Activated CD4-positive, alpha-beta memory T cell treated with anti-CD3 and anti-CD28 coated beads, Interleukin-2, amount 10 ng/mL, durations not matched to agents 7 days and 5 days (primary cell): ENCODE results near the gene PREX1. TPM values are rescaled to one million over a fixed set of nuclear protein-coding genes. Genes with fewer than 3 reads are reported as not detected.
"Not testable (repeated sequence)": the region's sequence is repeated elsewhere in the genome, so short reads cannot be mapped to it uniquely, and the experiment has no call there.

Source experiments
- CTCF ChIA-PET: fragments of 350-600 bp; sonication (Branson Sonifier 250); formaldehyde crosslinking; loops from one replicate; lab custom pipeline; 2021; ENCODE audit warnings: antibody characterized with exemption, inconsistent platforms; lab: Charles Lee
- POLR2A ChIA-PET: fragments of 350-600 bp; sonication (Branson Sonifier 250); formaldehyde crosslinking; loops from one replicate; lab custom pipeline; 2021; ENCODE audit warnings: antibody characterized with exemption; lab: Charles Lee
- DNase-seq: peaks from one replicate; pipeline ENCODE4 v3.0.0-alpha.2; 2020
- H3K27ac Mint-ChIP-seq: one replicate; pipeline ENCODE4 v1.8.0; 2021; ENCODE audit warnings: mild to moderate bottlenecking, mixed read lengths
- H3K27me3 Mint-ChIP-seq: one replicate; pipeline ENCODE4 v1.8.0; 2021; ENCODE audit warnings: mixed read lengths
- H3K36me3 Mint-ChIP-seq: one replicate; pipeline ENCODE4 v1.8.0; 2021; ENCODE audit warnings: low read depth, mixed read lengths
- H3K4me1 Mint-ChIP-seq: one replicate; pipeline ENCODE4 v1.8.0; 2021; ENCODE audit warnings: mixed read lengths
- H3K4me3 Mint-ChIP-seq: one replicate; pipeline ENCODE4 v1.8.0; 2021; ENCODE audit warnings: mild to moderate bottlenecking, mixed read lengths
- H3K9me3 Mint-ChIP-seq: one replicate; pipeline ENCODE4 v1.8.0; 2021; ENCODE audit warnings: mixed read lengths
- total RNA-seq, 2 experiments: library from RNA; stranded (reverse); gene quantifications; one replicate each; pipeline ENCODE4 v1.2.3, GENCODE V29; 2021

PREX1 gene
- total RNA-seq, 2 experiments from 2014 or later, result 158 to 160 TPM

DNA sequence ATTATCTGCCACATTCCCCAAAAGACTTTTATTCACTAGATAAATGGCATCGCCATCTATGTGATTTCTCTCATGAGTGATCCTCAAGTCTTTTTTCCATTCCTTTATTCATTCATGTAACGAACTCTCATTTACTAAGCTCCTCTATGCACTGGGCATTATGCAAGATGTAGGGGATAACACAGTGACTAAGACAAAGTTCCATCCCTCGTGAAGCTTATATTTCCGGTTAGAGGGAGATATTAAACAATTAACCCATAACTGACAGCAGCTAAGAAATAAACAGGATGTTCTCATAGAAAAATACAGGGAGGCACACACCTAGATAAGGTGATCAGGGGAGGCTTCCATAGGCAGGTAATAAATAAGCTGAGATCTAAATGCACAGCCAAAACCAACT lies 17.2 kb upstream of the PREX1 start:
- ChIA-PET POLR2A (no interaction called here), CTCF (interaction anchor here (1.4 kb wide), 1 partner anchor 33 kb away, joined by 3 read pairs; no protein-coding TSS in a partner anchor)
- no peak overlapping the region for H3K27ac Mint-ChIP-seq

DNA sequence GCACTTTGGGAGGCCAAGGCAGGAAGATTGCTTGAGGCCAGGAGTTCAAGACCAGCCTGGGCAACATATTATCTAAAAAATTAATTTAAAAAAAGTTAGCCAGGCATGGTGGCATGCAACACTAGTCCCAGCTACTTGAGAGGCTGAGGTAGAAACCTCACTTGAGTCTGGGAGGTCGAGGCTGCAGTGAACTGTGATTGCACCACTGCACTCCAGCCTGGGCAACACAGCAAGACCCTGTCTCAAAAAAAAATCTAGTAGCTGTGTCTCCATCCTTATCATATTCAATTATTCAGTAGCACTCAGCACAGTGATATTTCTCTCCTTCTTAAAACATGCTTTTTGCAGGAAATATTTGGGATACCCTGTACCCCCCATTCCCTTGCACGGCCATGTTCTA lies 16.1 kb upstream of the PREX1 start:
- H3K4me1 Mint-ChIP-seq, CTCF ChIA-PET, DNase-seq, POLR2A ChIA-PET, H3K27me3 Mint-ChIP-seq, H3K9me3 Mint-ChIP-seq, H3K36me3 Mint-ChIP-seq, H3K4me3 Mint-ChIP-seq, H3K27ac Mint-ChIP-seq: not testable (repeated sequence)

More for the DNA sequence above, 17.2 kb upstream of the PREX1 start:
- peaks cover 7% of the 10 kb centered on the region for H3K27me3 Mint-ChIP-seq
- H3K9me3 Mint-ChIP-seq, result no peaks in the 10 kb centered on the region
- no peaks in the 10 kb centered on the region for H3K36me3 Mint-ChIP-seq
- H3K4me3 Mint-ChIP-seq, result no peak overlapping the region
- no peak for DNase-seq
- peaks cover 6% of the 10 kb centered on the region for H3K4me1 Mint-ChIP-seq

DNA sequence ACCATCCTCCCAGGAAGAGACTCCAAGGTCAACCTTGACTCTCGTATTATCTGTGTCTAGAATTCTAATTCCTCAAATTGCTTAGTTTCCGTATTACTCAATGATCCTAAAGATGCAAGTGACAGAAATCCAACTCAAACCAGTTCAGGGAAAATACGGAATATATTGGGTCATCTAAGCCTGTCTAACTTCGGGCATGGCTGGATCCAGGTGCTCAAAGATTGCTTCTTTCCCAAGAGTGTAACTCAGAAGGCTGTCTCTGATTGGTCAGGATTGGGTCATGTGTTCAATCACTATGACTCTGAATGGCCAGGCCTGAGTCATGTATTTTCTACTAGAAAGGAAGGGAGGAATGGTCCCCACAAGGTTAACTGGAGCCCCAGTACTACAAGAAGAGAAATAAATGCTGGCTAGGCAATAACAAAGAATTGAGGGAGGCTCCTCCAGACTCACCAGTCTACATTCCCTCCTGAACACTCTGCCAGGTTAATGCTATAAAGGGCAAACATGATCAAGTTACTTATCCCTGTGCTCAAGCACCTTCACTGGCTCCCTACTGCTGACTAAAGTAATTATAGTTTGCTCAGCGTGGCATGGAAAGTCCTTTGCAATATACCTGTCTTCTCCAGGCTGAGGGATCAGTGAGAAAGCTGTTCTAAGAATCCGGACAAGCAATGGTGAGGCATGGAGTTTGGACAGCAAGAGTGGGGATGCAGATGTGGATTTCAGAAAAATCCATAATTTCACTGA lies 15.4 kb upstream of the PREX1 start:
- Mint-ChIP-seq H3K4me3 (no peak overlapping the region), H3K4me1 (peaks cover 10% of the 10 kb centered on the region), H3K27me3 (peaks cover 2% of the 10 kb centered on the region), H3K36me3 (no peaks in the 10 kb centered on the region), H3K9me3 (no peaks in the 10 kb centered on the region), H3K27ac (no peak overlapping the region)
- ChIA-PET CTCF (no interaction called here), POLR2A (no interaction called here)
- DNase-seq, result no peak

DNA sequence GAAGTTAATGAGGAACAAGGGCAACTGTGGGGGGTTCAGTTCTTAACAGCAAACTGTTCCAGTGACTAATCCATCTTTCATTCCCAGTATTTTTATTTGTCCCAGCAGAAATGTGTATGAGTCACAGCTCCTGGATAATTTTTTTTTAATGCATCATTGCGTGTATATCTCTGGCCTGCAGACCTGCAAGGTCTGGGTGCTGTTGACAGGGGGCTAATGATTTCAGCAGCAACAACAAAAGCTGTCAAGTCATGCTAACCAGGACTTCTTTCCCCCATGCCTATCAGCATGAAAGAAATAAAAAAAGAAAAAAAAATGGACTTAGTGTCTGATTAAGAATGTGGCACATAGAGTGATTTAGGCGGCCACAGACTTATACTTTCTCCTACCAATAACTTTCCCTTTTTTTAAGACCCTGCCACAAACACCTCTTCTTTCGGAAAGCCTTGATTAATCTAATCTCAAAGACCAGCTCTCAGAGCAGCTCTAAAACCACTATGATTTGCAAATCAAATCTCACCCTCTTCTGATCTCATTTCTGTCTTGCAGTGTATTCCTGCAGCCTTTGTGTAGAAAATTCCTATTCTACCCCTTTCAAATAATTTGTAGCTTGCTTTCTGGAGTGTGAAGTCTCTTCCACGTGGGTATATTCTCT lies 14.2 kb upstream of the PREX1 start:
- POLR2A ChIA-PET, result interaction anchor here (1.2 kb wide), 1 partner anchor 137 kb away, joined by 3 read pairs; no protein-coding TSS in a partner anchor
- no peaks in the 10 kb centered on the region for H3K36me3 Mint-ChIP-seq

GRCh38 chr20:48841196-48841874 lies 13.5 kb upstream of the PREX1 start:
- H3K9me3 Mint-ChIP-seq, result no peaks in the 10 kb centered on the region
- peaks cover 9% of the 10 kb centered on the region for H3K4me1 Mint-ChIP-seq
- CTCF ChIA-PET, result interaction anchor here (0.9 kb wide), 1 partner anchor 8 kb away, joined by 3 read pairs; no protein-coding TSS in a partner anchor
- H3K27ac Mint-ChIP-seq, result no peak overlapping the region
- DNase-seq, result no peak
- POLR2A ChIA-PET, result interaction anchor here (1.2 to 1.3 kb wide), 2 partner anchors 13 to 136 kb away, joined by 3 to 5 read pairs; no protein-coding TSS in a partner anchor
- no peaks in the 10 kb centered on the region for H3K36me3 Mint-ChIP-seq
- H3K27me3 Mint-ChIP-seq, result peaks cover 11% of the 10 kb centered on the region
- H3K4me3 Mint-ChIP-seq, result no peak overlapping the region

More for the DNA sequence above, 14.2 kb upstream of the PREX1 start:
- Mint-ChIP-seq H3K9me3 (no peaks in the 10 kb centered on the region), H3K27me3 (peaks cover 8% of the 10 kb centered on the region), H3K4me1 (peaks cover 10% of the 10 kb centered on the region), H3K4me3 (no peak overlapping the region), H3K27ac (no peak overlapping the region)
- DNase-seq, result no peak
- CTCF ChIA-PET, result interaction anchor here (0.9 kb wide), 1 partner anchor 9 kb away, joined by 3 read pairs; no protein-coding TSS in a partner anchor

GRCh38 chr20:48839154-48839917 lies 11.5 kb upstream of the PREX1 start:
- Mint-ChIP-seq H3K27me3 (peaks cover 15% of the 10 kb centered on the region), H3K4me1 (peaks cover 3% of the 10 kb centered on the region), H3K9me3 (no peaks in the 10 kb centered on the region), H3K27ac (no peak overlapping the region), H3K4me3 (no peak overlapping the region), H3K36me3 (no peaks in the 10 kb centered on the region)
- DNase-seq, result no peak
- CTCF ChIA-PET, result no interaction called here
- POLR2A ChIA-PET, result no interaction called here

GRCh38 chr20:48837014-48837413 lies 9.2 kb upstream of the PREX1 start:
- Mint-ChIP-seq H3K4me1 (peaks cover 3% of the 10 kb centered on the region), H3K27ac (no peak overlapping the region), H3K27me3 (peaks cover 19% of the 10 kb centered on the region), H3K4me3 (no peak overlapping the region), H3K9me3 (no peaks in the 10 kb centered on the region), H3K36me3 (no peaks in the 10 kb centered on the region)
- DNase-seq, result no peak
- ChIA-PET CTCF (no interaction called here), POLR2A (no interaction called here)

DNA sequence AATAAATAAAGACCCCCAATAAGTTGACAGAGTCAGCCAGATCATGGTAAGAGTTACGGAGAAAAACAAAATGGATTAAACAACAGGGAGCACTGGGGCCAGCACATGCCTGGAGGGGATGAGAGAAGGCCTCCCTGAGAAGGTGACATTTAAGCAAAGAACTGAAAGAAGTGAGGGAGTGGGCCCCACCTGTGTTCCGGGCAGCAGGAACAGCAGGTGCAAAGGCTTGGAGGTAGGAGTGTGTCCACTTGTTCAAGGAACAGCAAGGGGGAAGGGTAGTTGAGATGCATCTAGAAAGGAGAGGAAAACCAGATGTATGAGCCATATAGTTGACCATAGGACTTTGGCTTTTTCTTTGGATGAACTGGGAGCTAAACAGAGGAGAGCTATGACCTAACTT lies 7.6 kb upstream of the PREX1 start:
- no peak overlapping the region for H3K27ac Mint-ChIP-seq
- no peak for DNase-seq
- no peak overlapping the region for H3K4me3 Mint-ChIP-seq
- POLR2A ChIA-PET, result no interaction called here
- CTCF ChIA-PET, result no interaction called here
- H3K36me3 Mint-ChIP-seq, result no peaks in the 10 kb centered on the region
- H3K27me3 Mint-ChIP-seq, result peaks cover 19% of the 10 kb centered on the region
- no peaks in the 10 kb centered on the region for H3K9me3 Mint-ChIP-seq
- peaks cover 4% of the 10 kb centered on the region for H3K4me1 Mint-ChIP-seq

GRCh38 chr20:48834278-48834677 lies 6.5 kb upstream of the PREX1 start:
- no peak for DNase-seq
- H3K27me3 Mint-ChIP-seq, result peaks cover 19% of the 10 kb centered on the region
- no peak overlapping the region for H3K4me3 Mint-ChIP-seq
- CTCF ChIA-PET, result no interaction called here
- no peaks in the 10 kb centered on the region for H3K36me3 Mint-ChIP-seq
- peaks cover 4% of the 10 kb centered on the region for H3K4me1 Mint-ChIP-seq
- no peak overlapping the region for H3K27ac Mint-ChIP-seq
- POLR2A ChIA-PET, result no interaction called here
- H3K9me3 Mint-ChIP-seq, result no peaks in the 10 kb centered on the region

DNA sequence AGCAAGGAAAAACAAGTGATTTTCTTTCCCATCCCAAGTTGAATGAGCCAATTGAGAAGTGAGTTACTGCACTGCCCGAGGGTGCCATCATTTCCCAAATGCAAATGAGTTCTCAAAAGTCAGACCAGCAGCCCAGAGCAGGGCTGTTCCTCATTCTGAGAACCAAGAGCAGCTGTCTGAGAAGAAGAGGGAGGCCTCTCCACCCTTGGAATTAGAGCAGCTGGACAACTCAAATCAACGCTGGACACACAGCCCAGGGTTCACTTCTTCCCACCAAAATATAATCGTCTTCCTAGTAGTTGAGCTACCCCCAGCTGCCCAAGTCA lies 4.6 kb upstream of the PREX1 start:
- Mint-ChIP-seq H3K9me3 (no peaks in the 10 kb centered on the region), H3K4me1 (peaks cover 7% of the 10 kb centered on the region), H3K36me3 (no peaks in the 10 kb centered on the region), H3K27me3 (peaks cover 18% of the 10 kb centered on the region), H3K27ac (no peak overlapping the region), H3K4me3 (no peak overlapping the region)
- no peak for DNase-seq
- CTCF ChIA-PET, result interaction anchor here (1.0 kb wide), 1 partner anchor 10 kb away, joined by 3 read pairs; no protein-coding TSS in a partner anchor
- POLR2A ChIA-PET, result no interaction called here

DNA sequence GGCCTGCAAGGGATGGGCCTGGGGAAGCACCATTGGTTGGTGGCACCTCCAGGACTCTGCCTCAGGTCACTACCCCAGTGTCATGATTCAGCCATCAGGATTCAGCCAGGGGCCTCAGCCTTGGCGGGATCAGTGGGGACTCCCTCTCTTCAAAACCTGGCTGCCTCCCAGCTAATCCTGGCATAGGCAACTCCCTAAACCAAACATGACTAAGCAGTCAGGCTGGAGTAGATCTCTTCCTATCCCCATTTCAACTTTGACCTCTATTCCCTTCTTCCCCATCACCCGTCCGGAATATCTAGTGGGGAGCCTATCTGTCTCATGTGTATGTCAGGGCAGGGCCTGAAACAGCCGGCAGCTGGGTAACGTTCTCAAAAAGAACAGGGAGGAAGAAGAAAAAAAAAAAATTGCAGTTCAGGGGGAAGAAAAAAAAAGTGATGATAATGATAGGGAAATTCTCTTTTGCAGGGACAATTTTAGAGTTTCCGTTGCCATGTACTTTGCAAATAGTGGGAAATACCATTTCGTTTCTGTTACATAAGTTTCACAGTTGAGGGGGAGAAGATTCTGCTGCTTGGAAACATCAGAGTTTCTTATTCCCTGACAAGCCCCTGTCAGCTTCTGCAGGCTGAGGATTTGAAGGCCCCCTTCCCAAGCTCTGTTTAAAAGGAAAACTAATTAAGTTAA lies 4.1 kb upstream of the PREX1 start:
- Mint-ChIP-seq H3K4me1 (peaks cover 7% of the 10 kb centered on the region), H3K36me3 (peaks cover 3% of the 10 kb centered on the region), H3K27ac (no peak overlapping the region), H3K27me3 (peaks cover 13% of the 10 kb centered on the region), H3K4me3 (no peak overlapping the region), H3K9me3 (no peaks in the 10 kb centered on the region)
- CTCF ChIA-PET, result no interaction called here
- POLR2A ChIA-PET, result interaction anchor here (0.6 to 0.7 kb wide), 2 partner anchors 14 to 20 kb away, joined by 3 read pairs; no protein-coding TSS in a partner anchor
- DNase-seq, result no peak

GRCh38 chr20:48830826-48831318 lies 3.1 kb upstream of the PREX1 start:
- Mint-ChIP-seq H3K27ac (no peak overlapping the region), H3K27me3 (peaks cover 10% of the 10 kb centered on the region), H3K4me3 (no peak overlapping the region), H3K36me3 (peaks cover 13% of the 10 kb centered on the region), H3K4me1 (peaks cover 7% of the 10 kb centered on the region), H3K9me3 (no peaks in the 10 kb centered on the region)
- no peak for DNase-seq
- ChIA-PET CTCF (no interaction called here), POLR2A (interaction anchor here (0.6 kb wide), 1 partner anchor 13 kb away, joined by 3 read pairs; no protein-coding TSS in a partner anchor)
